PFSK-1 (cell line): ENCODE measurements around the gene RASGRP4.

Experiments
- FOXP2 ChIP-seq: optimal IDR thresholded peaks from 2 replicates; pipeline ENCODE3; 2011; ENCODE audit warnings: borderline replicate concordance, control low read depth, inconsistent platforms; ENCODE audit not compliant: insufficient read depth; ENCODE audit errors: extremely low read length, extremely low read depth
- POLR2AphosphoS5 ChIP-seq: IDR thresholded peaks from 2 replicates; pipeline ENCODE4 v1.6.1; 2012; ENCODE audit warnings: low read depth, mild to moderate bottlenecking, control low read depth, low read length, moderate library complexity
- REST ChIP-seq, 2 experiments: IDR thresholded peaks; 2 replicates each; pipeline versions ENCODE4 v1.6.1 to v1.8.0; 2011 to 2012; ENCODE audit warnings: low read depth in 2 of 2, low read length in 2 of 2, control low read depth in 1 of 2, inconsistent platforms in 1 of 2, mild to moderate bottlenecking in 1 of 2, moderate library complexity in 1 of 2; ENCODE audit not compliant: insufficient read depth in 1 of 2
- SIN3A ChIP-seq: IDR thresholded peaks from 2 replicates; pipeline ENCODE4 v1.6.1; 2012; ENCODE audit warnings: mild to moderate bottlenecking, low read length, moderate library complexity, borderline replicate concordance; ENCODE audit not compliant: insufficient read depth
- TAF1 ChIP-seq: IDR thresholded peaks from 2 replicates; pipeline ENCODE4 v1.6.1; 2012; ENCODE audit warnings: low read length, control low read depth, borderline replicate concordance; ENCODE audit not compliant: insufficient read depth

Gene RASGRP4

GRCh38 chr19:38402623-38402966 lies 23.4 kb downstream of the RASGRP4 start:
- peak; percentile 39; the same call in 1 of the 2 replicates for TF ChIP-seq SIN3A
- TF ChIP-seq REST (IDR thresholded peaks at IDR 0.05; ENCODE audit: insufficient read depth in 1 of 2, low read depth in 2 of 2, low read length in 2 of 2) = no peak
- no peak for TF ChIP-seq TAF1
- TF ChIP-seq POLR2AphosphoS5 = no peak; the same call in 1 of the 2 replicates
- TF ChIP-seq FOXP2 = no peak

- no peak for TF ChIP-seq SIN3A
- no peak for TF ChIP-seq FOXP2
- TF ChIP-seq REST (IDR thresholded peaks at IDR 0.05; ENCODE audit: insufficient read depth in 1 of 2, low read depth in 2 of 2, low read length in 2 of 2) = no peak
- TF ChIP-seq TAF1 = no peak
- TF ChIP-seq POLR2AphosphoS5 = no peak
These were observed 24.9 kb downstream of the RASGRP4 start for GRCh38 chr19:38401148-38401547.

GRCh38 chr19:38400361-38400760 lies 25.7 kb downstream of the RASGRP4 start:
- TF ChIP-seq FOXP2 (no peak), REST (IDR thresholded peaks at IDR 0.05; ENCODE audit: insufficient read depth in 1 of 2, low read depth in 2 of 2, low read length in 2 of 2) (no peak), POLR2AphosphoS5 (no peak; the same call in 1 of the 2 replicates), SIN3A (no peak), TAF1 (no peak)

GRCh38 chr19:38399537-38399936 lies 26.5 kb downstream of the RASGRP4 start:
- TF ChIP-seq TAF1 = no peak
- TF ChIP-seq SIN3A = no peak
- no peak for TF ChIP-seq REST (IDR thresholded peaks at IDR 0.05; ENCODE audit: insufficient read depth in 1 of 2, low read depth in 2 of 2, low read length in 2 of 2)
- peak; percentile 54; the same call in 1 of the 2 replicates for TF ChIP-seq POLR2AphosphoS5
- no peak for TF ChIP-seq FOXP2

- TF ChIP-seq REST (IDR thresholded peaks at IDR 0.05; ENCODE audit: insufficient read depth in 1 of 2, low read depth in 2 of 2, low read length in 2 of 2) (no peak), POLR2AphosphoS5 (peak; percentile 50; the same call in 1 of the 2 replicates), SIN3A (peak; percentile 49; the same call in 1 of the 2 replicates)
These were observed 26.9 kb downstream of the RASGRP4 start for GRCh38 chr19:38399081-38399480.
